HG02852 (cell line): Measurements from ENCODE around the gene SMPD3.

ENCODE experiments used
- ATAC-seq: cut with Tn5 transposase; IDR thresholded peaks from one replicate; pipeline ENCODE4 v1.9.1; 2021; ENCODE audit warnings: mild to moderate bottlenecking, moderate library complexity; ENCODE audit not compliant: unreplicated experiment

The SMPD3 gene

DNA sequence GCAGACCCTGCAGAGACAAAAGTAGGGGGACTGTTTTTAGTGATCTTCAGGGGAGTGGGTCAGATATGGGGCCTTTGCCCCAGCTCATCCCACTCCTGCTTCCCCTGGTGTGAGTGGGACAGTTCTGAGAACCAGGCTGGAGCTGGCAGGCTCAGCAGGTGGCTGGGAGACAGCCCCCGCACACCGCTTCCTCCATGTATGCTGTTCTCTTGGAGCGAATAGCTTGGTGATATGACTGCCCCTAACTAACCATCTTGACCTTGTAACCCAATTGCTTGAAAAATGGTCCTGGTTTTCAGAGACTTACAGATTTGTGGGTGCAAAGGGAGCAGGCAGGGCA is 76.0 kb downstream of the SMPD3 start:
- ATAC-seq = no peak

DNA sequence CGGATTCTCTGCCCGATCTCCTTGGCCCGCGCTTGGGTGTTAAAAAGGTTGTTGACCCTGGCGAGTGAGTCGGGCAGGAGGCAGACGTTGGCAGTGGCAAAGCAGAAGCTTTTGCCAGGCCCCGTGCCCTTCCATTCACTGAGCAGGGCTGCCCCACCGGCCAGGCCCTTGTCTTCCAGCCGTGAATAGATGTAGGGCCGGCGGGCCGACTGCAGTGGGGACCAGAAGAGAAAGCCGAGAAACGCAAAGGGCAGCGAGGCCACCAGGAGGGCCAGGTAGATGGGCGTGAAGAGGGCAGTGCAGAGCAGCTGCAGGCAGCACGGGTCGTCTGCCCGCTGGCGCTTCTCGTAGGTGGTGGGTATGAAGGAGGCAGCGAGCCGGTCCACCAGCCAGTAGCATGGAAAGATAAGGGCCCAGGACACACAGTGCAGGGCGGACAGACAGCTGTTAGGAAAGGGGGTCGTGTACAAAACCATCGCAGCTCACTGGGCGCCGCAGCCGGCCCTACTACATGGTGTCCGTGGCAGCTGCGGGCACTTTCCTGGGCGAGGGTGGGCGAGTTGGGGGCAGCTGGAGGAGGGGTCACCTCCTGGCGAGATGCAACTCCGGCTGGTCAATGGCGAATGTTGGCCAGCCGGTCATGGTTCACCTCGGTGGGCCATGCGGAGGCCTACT is 76.5 kb downstream of the SMPD3 start:
- no peak for ATAC-seq

DNA sequence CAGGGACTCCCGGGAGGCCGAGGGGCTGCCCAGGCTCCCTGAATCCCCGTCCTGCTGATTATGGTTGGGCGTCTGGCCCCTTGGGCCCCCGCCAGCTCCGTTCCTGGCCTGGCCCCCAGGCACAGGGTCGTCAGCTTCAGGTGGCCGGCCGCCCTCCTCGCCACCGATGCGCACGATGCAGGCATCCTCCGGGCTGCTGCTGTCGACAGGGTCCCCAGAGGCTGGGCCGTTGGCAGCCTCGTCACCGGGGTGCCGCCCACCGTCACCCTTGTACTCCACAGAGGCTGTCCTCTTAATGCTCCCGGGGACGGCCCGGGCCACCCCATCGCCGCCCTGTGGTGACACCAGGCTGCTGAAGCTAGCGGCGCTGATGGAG is 77.0 kb downstream of the SMPD3 start:
- ATAC-seq = no peak

DNA sequence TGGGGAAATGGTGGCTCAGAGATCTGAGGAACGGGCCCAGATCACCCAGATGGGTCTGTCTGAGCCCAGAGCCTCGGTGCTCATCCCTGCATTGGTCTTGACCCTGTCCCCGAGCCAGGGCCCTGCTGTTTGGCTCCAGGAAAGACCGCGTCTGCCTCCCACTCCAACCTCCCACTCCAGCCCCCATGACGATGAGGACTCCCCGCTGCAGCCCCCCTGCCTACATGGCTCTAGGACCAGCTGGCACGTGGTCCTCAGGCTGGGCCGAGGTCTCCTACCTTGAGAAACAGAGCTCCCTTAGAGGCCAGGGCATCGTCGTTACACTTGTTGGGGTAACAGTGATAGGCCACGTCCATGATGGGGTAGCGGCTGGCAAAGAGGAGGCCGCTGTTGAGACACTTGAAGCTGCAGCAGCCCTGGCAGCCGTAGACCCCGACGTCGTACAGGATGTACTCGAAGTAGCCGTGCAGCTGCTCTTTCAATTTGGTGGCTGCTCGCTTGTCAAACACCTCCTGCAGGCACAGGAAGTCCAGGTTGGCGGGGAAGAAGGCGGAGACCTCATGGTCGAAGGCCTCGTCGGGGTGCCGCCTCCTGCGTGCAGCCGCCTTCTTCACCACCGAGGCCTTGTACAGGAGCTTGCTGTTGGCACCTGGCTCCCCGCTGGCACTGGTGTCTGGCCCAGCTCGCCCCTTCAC is 77.6 kb downstream of the SMPD3 start:
- ATAC-seq = no peak

DNA sequence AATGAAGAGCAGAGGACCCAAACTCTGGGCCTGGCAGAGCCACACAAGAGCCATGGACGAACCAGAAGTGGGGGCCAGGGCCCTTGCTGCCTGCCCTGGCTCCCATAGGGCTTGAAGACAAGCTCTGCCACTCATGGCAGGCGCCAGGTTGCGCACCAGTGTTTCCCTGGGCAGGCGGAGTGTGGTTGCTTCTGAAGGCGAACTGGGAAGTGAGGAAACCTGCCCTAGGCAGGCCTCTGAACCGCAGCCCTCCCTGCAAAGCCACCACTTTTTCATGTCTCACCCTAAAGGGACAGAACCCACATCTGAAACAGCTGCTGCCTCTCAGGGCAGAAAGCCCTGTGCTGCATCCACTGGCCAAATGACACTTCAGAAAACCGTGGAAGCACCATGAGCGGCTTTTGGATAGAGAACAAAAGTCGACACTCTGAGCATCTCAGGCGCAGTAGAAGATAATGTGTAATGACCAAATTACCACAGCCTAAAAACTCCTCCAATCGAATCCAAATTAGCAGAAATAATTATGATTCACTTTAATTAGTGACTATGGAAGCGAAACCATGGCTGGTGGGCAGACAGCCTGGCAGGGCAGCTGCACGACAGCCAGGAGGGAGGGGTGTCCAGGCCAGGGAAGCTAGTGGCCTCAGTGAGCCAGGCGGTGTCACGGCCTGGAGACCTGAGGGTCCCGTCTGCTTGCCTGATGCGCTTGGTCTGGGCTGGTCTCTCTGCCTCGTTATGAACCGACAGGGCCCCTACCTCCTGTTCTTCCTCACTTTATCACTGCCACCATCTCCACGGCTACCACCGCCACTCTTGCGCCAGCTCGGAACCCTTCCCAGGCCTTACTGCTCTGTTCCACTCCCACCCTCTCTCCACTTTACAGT is 78.4 kb downstream of the SMPD3 start:
- ATAC-seq = peak; percentile 61

DNA sequence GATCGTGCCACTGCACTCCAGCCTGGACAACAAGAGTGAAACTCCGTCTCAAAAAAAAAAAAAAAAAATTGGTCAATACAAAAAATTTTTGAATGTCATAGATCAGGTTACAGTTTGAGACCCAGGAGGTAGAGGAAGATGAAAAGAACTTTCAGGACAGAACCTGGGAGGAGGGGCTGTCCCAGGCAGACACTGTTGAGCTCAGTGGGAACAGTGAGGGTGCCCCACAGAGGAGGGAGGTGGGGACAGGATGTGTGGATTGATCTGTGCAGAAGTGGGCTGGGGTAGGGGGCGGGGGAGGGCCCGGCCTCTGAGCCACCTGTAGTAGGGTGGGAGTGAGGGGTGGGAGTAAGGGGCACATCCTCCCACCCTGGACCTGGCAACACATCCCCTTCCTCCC is 79.1 kb downstream of the SMPD3 start:
- peak; percentile 6 for ATAC-seq

DNA sequence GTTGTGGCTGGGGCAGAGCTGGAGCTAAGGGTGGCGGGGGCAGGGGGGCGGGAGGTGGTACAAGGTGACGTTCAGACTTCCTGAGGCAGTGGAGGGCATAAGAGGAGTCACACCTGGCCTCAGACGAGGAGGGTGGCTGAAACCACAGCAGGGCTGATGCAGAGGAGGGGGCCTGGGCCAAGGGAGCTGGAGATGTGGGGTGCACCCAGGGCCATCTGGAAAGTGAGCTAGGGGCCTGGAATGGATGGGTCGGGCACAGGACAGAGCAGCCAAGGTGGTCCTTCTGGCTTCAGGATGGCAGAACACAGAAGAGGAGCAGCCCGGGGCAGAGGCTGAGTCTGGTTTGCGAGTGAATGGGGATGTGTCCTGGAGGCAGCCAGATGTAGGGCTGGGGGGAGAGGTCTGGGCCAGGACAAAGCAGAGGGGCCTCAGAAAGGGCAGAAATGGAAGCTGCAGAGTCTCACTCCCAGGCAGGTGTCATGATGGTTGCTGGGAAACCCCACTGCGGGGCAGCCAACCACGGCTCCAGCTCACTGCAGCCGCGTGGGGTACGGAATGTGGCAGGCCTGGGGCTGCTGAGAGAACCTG is 79.9 kb downstream of the SMPD3 start:
- ATAC-seq = no peak

DNA sequence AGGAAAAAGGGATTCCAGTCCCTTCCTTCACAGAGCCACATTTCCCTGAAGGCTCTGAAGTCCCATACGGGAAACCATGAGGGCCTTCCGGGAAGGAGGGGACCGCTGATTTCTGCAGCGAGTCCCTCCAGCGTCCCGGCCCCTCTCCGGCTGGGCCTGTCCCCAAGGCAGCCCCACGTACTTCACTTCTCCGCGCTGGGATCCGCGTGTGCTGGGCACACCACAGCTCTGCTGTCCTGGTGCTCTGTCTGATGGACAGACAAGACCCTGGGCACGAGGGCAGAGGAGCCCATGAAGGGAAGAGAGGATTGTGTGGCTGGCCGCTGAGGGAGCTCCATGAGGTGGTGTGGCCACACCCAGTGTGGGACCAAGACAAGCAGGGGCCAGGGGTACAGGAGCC is 80.4 kb downstream of the SMPD3 start:
- no peak for ATAC-seq

DNA sequence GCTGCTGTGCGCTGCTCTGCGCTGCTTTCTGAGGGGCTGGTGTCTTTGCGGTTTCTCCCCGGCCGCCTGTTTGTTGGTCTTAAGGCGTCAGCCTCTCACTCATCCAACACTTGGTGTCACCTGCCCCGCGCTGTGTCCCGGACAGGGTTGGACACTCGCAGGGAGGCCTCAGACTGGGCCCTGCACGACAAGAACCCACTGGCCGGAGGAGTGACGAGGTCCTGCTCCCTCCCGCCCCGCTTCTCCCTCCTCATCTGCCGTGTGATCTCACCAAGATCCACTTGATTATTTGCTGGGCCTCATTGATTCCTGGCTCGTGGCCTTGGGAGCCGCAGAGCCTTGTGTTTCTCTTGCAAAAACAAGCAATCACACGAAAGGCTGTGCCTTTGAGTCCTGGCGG is 80.9 kb downstream of the SMPD3 start:
- no peak for ATAC-seq

DNA sequence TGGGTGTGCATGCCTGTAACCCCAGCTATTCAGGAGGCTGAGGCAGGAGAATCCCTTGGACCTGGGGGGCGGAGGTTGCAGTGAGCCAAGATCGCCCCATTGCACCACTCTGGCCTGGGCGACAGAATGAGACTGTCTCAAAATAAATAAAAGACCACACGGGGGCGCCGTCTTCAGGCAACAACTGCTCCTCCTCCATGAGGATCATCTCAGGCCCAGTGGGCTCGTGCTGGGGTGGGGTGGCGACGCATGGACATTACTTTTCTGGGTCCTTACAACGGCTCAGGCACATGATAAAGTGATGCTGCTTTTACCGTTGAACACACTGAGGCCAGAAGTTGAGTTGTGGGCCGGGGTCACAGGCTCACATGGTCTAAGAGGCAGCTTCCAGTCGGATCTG is 81.3 kb downstream of the SMPD3 start:
- no peak for ATAC-seq

DNA sequence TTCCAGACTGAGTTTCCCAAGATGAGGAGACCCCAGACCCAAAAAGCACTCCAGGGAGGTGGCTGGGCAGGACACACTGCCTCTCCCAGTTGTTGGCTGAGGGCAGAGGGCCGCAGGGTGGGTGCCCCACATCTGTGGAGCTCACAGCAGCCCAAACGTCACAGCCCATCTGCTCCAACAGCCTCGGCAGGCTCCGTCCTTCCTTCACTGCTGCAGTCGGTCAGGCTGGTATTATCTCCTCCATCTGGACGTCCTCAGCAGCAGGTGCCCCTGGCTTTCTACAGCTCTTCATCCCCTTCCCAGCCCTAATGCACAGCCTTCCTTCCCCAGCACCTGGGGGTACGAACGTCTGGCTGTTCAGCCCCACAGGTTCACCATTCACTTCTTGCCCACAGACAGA is 82.2 kb downstream of the SMPD3 start:
- no peak for ATAC-seq

DNA sequence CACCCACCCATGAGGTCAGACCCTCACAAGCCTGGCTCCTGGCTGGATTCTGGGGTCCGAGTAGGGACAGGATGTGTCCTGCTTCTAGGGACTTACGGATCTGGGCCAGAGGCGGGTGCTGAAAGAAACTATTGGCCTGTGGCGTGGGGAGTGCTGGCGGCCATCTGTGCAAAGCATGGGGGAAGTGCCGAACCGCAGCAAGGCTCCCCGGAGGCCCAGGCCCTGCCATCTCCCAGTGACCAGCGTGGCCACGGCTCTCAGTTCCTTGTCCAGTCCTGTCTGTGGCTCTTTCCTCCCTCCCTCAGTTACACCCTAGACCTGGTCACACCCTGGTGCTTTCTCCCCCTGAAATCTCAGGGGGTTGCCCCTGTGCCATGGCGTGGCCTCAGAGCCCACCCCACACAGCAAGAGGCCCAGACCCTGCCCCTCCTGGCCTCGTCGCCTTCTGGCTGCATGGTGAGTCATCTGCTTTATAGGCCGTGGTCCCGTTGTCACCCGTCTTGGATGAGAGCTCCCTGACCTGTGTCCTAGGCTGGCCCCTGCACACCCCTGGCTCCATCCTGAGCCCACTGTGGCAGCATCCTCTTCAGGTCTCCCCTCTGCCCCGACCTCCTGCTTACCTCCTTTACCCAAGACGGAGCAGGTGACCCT is 83.0 kb downstream of the SMPD3 start:
- ATAC-seq = no peak

DNA sequence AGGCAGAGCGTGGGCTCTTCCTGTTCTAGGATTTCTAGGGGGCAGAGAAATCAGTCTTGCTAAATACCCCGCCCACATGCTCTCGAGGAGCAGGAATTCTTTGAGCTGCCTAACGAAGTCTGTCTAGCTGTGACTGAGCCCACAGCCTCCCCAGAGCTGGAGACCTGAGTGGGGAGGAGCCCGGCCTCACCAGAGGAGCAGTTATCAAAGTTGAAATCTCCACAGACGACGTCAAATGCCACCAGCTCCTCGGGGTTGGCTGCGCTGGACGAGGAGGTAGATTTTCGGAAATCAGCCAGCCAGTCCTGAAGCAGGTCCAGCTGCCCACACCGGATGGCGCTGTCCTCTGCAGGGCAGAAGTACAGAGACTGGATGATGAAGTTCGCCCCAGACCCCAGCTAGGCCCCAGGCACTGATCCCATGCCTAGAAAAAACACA is 83.7 kb downstream of the SMPD3 start:
- no peak for ATAC-seq

DNA sequence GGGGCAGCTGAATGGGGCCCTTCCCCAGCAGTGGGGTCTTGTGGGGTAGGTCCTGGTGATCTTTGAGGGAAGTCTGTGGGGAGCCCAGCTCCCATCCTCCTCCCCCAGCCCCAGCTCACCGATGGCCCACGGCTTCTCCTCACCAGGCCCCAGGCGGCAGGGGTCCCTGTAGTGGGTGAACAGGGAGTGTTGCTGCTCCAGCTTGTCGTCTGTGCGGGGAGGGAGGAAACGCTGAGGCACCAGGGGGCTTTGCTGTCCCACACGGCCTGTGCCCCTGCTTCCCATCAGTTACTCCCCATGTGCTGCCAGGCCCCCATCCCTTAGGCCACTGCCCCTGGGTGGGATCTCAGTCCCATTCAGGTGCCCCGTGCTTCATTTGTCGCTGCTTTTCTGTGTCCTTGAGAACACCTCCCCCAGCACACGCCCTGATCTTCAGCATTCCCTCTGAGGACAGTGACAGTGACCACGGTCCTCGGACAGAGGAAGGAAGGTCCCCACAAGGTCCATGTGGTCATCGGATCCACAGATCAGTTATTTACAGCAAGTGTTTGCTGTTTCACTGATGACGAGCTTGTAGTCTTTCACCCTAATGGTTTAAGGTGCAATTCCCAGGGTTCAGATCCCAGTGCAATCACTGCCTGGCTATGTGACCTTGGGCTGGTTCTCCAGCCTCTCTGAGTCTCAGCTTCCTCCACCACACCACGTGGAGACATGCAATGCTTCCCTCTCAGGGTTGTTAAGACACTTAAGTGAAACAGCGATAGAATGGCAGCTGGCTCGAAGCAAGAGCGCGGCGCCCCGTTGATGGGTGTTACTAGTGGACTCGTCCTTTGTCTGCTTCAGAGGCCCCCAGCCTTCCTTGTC is 84.4 kb downstream of the SMPD3 start:
- no peak for ATAC-seq

DNA sequence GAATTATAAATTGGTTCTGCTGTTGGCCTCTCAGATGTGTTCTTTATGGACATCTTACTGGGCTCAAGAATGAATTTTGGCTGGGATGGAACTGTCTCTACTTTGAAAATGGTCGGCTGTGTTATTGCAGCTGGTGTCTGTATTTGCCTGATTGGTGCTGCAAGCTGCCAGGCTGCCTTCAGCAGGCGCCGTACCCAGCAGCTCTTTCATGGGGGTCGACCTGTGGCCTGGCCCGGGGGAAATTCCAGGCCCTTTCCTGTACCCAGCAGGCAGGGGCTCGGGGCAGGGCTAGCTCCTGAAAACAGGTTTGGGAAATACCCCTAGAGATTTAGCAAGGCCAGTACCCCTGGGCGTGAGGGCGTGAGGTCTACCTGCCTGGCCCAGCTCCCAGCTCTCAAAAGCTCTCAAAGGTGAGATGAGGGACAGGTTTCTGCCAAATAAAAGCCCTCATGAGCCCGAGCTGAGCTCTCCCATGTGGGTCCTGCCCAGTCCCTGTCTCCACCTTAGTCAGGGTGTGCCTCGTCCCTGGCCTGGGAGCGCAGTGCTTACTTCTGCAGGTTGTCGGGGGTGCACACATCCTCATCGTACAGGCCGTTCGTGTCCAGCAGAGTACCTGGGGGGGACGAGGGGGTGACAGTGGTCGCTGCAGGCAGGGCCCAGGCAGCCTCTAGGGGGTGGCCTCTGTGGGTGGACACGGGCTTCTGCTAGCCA is 85.2 kb downstream of the SMPD3 start:
- ATAC-seq = no peak

DNA sequence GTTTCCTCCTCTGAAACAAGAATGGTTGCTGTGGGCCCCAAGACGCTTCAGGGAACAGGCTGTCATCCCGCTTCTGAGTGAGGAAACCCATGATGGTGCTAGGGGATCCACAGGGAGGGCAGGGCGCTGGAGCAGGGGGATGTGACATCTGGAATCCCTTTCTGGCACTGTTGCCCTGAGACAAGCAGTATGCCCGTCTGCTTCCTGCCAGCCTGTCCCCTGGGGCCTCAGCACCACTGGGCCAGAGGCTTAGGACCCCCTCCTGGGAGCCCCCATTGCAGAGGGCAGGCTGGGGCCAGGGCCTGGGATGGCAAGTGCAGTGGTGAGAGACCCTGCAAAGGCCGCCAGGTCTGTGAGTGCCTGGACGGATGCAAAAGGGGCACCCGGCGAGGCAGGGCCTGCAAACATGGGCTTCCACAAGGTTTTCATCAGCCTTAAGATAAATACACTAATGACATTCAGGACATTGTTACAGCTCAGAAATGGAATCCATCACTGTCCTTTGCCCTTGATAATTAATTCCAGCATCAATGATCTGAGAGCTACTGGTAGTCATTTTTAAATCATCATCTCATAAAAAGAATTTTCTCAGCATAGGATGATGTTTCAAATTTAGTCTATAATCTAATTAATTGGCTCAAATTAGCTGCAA is 85.9 kb downstream of the SMPD3 start:
- no peak for ATAC-seq

DNA sequence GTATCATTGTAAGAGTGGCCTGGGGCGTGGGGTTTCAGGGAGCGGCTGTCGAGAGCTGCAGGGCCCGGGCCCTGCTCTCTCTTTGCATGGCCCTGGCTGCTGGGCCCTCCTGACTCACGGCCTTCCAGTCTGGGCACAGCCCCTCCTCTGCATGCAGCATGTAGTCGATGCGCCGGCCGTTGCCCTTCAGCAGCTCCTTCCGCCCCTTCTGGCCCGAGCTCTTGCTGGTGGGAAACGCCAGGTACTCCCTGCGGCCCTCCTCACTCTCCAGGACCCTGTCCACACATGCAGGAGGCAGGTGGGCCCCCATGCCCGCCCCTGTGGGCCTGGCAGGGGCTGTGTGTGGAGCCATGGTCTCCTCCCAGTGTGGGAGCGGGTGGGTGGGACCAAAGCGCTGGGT is 86.8 kb downstream of the SMPD3 start:
- ATAC-seq = no peak

DNA sequence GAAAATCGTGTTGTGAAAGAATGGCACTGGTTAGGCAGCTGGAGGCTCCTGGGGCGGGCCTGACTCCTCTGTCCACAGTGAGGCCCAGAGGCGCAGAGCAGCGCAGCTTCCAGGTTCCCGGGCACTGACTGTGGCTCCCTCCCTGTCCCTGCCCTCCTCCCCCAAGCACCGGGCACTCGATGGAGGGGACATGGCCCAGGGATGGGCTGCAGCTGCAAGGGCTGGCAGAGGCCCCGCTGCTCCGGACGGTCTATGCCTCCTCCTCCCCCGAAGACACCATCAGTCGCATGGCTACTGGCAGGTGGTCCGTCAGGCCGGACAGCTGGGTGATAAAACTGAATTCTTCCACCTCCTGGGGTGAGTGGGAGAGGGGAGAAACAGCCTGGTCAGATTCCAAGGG is 87.4 kb downstream of the SMPD3 start:
- ATAC-seq = no peak

DNA sequence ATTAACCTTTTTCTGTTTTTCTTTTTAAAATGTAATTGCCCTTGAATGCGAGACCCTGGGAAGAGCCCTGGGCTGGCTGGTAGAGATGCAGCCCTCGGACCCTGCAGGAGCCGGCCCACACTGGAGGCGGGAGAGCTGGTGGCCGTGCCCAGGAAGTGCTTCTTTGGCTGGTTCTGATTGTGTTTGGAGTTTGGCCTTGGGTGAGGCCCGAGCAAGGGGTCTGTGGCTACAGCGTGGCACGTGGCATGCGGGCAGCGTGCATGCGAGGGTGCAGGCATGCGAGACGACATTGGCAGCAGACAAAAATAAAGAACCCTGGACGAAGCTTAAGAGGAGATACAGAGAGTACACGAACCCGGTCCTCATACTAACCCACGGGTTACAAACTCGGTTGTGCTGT is 87.8 kb downstream of the SMPD3 start:
- ATAC-seq = no peak
